C4-2B (cell line): ENCODE data around the gene ATCAY.

Experiments used
- ZFX ChIP-seq: fragments of 450-650 bp; IDR thresholded peaks from 2 replicates; pipeline ENCODE4 v1.6.1; 2017
- TF ChIP-seq, protein P1 (sequence below): fragments of 450-650 bp; conservative IDR thresholded peaks from 2 replicates; pipeline ENCODE4 v1.5.1; 2017; ENCODE audit warnings: mild to moderate bottlenecking

DNA sequence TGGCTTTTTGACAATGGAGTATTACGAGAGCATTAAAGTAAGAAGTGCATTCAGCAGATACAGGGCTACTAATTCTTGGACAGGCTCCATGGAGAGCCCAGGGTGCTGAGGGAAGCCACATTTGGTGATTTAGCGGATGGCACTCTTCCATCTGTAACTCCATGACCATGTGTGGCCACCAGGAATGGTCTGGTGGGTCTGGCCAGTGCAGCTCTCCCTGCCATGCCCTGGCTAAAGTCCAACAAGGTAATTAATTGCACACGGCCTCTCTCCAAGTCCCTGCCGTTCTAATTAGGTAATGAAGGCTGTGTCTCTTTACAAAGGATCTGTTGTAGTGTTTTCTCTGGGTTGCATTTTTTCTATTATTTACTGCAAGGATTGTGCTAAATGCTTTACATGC lies 7.3 kb upstream of the ATCAY start:
- TF ChIP-seq, protein P1, sequence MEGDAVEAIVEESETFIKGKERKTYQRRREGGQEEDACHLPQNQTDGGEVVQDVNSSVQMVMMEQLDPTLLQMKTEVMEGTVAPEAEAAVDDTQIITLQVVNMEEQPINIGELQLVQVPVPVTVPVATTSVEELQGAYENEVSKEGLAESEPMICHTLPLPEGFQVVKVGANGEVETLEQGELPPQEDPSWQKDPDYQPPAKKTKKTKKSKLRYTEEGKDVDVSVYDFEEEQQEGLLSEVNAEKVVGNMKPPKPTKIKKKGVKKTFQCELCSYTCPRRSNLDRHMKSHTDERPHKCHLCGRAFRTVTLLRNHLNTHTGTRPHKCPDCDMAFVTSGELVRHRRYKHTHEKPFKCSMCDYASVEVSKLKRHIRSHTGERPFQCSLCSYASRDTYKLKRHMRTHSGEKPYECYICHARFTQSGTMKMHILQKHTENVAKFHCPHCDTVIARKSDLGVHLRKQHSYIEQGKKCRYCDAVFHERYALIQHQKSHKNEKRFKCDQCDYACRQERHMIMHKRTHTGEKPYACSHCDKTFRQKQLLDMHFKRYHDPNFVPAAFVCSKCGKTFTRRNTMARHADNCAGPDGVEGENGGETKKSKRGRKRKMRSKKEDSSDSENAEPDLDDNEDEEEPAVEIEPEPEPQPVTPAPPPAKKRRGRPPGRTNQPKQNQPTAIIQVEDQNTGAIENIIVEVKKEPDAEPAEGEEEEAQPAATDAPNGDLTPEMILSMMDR: no peak
- no peak for TF ChIP-seq ZFX
